Endometrium (tissue), 2 donors: ENCODE data around the gene CD2AP.
"Not testable (repeated sequence)": the region's sequence is repeated elsewhere in the genome, so short reads cannot be mapped to it uniquely, and the experiment has no call there.

ENCODE experiments used
- FAIRE-seq: peaks from 2 replicates; lab custom pipeline; 2012; peaks lifted over from hg19 to GRCh38; lab: Jason Lieb, UNC
- donor health status: control.
- donor health status: control.

CD2AP gene

DNA sequence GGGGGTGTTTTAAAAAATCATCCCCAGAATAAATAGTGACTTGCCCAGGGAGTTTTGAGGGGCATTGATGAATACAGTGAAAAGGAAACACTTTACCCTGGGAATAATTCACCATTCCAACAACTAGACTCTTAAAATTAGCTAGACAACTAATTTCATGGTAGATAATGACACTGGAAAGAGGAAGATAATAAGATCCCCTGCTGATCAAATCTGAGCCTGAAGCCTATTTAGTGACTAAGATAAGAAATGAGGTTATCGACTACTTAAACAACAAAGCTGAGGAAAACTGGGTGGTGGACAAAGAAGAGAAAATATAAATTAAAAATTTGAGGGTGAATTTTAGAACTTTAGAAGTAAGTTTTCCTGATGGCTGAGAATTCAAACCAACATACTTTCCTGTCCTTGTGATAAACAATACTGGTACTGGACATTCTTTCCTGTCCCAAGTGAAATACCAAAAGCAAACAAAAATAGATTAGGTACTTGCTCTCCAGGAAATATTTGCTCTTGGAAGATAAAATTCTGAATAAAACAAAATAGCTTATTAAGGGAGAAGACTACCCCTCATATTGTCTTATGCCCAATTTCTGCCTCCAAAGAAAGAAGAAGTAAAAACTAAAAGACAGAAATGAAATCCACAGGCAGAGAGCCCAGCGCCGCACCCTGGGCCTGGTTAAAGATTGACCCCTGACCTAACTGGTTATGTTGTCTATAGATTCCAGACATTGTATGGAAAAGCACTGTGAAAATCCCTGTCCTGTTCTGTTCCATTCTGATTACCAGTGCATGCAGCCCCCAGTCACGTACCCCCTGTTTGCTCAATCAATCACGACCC is 156.8 kb downstream of the CD2AP start:
- FAIRE-seq, result no peak

- FAIRE-seq, result no peak
Observed at GRCh38 chr6:47646689-47647088, 169.1 kb downstream of the CD2AP start.

DNA sequence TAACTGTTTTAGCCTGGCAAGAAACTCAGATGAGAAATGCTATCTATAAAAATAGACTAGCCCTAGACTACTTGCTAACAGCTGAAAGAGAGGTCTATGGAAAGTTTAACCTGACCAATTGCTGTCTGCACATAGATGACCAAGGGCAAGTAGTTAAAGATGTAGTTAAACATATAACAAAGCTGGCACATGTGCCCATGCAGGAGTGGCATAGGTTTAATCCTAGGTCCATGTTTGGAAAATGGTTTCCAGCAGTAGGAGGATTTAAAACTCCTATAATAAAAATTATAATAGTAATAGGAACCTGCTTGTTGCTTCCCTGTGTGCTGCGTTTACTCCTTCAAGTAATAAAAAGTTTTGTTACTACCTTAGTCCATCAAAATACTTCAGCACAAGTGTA is 169.6 kb downstream of the CD2AP start:
- no peak for FAIRE-seq

DNA sequence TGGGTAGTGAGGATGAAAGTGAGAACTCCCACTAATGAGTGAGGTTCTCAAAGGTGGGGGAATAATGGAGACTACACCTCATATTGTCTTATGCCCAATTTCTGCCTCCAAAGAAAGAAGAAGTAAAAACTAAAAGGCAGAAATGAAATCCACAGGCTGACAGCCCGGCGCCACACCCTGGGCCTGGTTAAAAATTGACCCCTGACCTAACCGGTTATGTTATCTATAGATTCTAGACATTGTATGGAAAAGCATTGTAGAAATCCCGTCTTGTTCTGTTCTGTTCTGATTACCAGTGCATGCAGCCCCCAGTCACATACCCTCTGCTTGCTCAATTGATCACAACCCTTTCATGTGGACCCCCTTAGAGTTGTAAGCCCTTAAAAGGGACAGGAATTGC is 170.0 kb downstream of the CD2AP start:
- FAIRE-seq, result not testable (repeated sequence)

- FAIRE-seq, result no peak
Observed at GRCh38 chr6:47648031-47648430, 170.4 kb downstream of the CD2AP start.

DNA sequence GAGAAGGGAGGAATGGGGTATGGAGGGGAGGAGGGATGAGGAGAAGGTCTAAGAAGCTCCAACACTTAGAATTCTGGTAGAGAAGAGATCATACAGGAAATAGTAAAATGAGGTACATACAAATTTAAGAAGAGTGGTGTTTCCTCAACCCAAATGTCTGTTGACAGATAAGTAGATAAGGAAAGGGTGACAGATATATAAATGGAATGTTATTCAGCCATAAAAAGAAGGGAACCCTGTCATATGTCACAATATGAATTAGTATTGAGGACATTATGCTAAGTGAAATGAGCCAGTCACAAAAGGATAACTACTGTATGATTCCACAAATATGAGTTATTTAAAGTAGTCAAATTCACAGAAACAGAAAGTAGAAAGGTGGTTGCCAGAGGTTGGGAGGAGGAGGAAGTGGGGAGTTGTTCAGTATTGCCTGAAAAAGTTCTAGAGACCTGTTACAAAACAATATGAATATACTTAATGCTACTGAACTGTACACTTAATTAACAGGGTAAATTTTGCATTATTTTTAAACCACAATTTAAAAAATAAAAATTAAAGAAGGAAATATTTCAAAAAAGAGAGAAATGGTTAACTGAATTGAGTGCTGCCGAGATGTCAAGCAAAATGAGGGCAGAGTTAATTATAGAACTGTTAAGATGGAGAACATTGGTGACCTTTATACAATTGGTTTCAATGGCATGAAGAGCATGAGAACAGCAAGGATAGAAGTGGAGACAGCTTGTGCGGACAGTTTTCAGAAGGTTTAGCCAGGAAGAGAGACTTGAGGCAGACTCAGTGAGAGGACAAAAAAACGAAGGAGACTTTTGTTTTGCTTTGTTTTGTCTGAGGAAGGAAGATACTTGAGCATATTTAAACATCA is 173.2 kb downstream of the CD2AP start:
- FAIRE-seq, result no peak

- FAIRE-seq, result no peak
Observed at GRCh38 chr6:47651505-47651944, 173.9 kb downstream of the CD2AP start.

DNA sequence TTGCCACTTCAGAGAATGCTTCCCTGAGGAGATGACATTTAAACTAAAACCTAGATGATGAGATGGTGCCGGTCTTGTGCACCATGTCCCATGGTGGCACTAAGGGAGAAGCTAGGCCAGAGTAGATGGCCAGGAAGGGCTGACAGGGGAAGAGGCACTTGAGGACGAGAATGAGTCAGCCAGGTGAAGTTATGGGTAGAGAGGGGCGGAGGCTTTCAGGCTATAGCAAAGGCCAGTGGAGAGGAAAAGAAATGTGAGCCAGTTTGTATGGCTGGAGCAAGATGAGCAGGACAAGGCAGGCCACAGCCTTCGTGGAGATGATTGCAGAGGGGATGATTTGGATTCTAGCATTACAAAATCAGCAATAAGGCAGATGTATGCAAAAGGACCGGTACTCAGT is 176.1 kb downstream of the CD2AP start:
- FAIRE-seq, result no peak

- FAIRE-seq, result no peak
Observed at GRCh38 chr6:47654255-47654654, 176.7 kb downstream of the CD2AP start.

- no peak for FAIRE-seq
Observed at GRCh38 chr6:47655719-47656595, 178.4 kb downstream of the CD2AP start.

DNA sequence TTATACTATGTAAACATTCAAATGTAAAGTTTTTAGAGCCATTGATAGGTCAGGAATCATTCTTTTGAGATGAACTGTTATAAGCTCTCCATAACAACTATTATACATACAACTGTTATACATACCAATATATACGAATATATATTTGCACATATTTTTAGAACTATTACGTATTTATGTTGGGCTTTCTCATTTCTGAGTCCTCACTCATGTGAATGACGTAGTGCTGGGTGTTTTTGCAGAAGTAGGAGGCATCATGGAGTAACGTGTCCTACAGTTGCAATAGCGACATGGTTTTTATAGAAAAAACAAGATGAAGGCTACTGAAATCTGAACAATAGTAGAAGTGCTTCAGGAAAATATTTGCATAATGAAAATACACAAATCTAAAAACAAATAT is 184.4 kb downstream of the CD2AP start:
- FAIRE-seq, result no peak

GRCh38 chr6:47663462-47664216 is 186.1 kb downstream of the CD2AP start:
- no peak for FAIRE-seq

DNA sequence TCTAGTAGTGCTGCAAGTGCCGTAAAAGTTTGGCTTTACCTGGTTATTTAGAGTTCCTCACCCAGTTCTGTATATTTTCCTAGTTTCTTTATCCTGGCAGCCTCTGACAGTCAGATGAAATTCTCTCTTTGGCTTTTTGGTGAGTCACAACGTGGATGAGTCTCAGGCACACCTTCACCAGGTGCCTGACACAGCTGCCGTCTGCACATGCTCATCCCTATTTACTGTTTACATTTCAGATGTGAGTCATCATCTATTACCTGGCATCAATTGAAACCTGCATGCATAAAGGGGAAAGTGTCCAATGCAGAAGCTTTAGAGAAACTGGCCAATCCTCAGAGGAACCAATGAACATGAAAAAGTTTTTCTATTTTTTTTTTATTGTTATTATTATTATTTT is 187.5 kb downstream of the CD2AP start:
- FAIRE-seq, result no peak

DNA sequence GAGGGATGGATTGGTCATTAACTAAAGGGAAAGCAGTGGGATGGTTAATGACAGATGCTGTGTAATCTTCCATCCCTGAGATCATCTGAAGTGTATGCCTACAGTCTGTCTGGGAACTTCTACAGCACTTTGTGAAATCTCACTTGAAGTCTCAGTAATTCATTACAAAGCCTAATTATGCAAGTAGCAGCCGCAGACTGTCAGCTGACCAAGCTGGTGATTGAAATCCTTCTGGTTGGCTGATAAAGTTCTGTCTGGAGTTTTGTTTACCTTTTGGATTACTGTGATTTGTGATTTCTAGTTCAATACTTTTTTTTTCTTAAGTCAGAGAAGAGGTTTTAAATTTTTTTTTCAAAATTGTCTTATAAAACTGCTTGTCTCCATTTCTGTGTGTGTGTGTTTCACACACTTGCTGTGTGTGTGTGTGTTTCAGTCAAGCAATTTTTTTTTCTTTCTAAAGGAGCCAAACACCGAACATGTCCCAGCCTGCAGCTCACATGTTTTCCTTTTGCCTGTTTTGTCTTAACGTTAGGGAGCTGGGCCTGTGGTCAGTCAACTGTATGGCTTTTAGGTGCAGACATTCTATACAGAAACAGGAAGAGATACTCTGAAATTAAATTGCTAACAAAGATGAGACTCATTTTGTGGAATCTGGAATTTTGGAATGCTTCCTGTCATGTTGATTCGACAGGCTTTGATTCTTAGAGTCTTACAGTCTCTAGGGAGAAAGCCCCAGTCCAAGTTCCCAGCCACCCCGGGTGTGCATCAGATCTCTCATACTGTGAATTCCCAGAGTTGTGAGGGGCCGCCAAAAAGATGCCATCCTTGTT is 192.3 kb downstream of the CD2AP start:
- FAIRE-seq, result no peak

GRCh38 chr6:47670851-47671250 is 193.3 kb downstream of the CD2AP start:
- no peak for FAIRE-seq

- no peak for FAIRE-seq
Observed at GRCh38 chr6:47671777-47672176, 194.2 kb downstream of the CD2AP start.

DNA sequence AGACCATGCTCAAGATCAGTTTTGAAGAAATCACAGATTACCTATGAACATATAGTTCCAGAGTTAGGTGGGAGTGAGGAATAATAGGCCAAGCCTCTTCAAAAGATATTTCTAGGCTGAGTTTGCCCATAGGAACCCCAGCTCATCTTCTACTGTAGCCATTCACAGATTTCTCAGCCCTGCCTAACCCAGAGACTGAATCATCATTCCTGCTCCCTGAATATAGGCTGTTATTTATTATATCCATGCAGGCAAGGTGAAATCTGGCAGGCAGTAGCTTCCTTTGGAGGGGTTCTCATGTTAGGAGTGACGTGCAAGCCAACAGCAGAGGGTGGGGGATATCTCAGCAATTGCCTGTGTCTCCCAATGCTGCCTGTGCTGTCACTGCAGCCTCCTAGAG is 195.2 kb downstream of the CD2AP start:
- FAIRE-seq, result no peak

- no peak for FAIRE-seq
Observed at GRCh38 chr6:47674673-47675072, 197.1 kb downstream of the CD2AP start.
